NCI-H1092 treated with DMSO at 0.1 percent for 48 hours (cell line): ENCODE data around the gene SORCS2.
A peak's percentile ranks its signal among the peaks of the same experiment; 100 is the strongest.

Experiments used
- DNase-seq: peaks from one replicate; lab custom pipeline; 2025; lab: John Stamatoyannopoulos, UW

SORCS2 gene

GRCh38 chr4:7304436-7304835 lies 112.1 kb downstream of the SORCS2 start:
- DNase-seq: no peak

GRCh38 chr4:7306021-7306965 lies 114.0 kb downstream of the SORCS2 start:
- no peak for DNase-seq

DNA sequence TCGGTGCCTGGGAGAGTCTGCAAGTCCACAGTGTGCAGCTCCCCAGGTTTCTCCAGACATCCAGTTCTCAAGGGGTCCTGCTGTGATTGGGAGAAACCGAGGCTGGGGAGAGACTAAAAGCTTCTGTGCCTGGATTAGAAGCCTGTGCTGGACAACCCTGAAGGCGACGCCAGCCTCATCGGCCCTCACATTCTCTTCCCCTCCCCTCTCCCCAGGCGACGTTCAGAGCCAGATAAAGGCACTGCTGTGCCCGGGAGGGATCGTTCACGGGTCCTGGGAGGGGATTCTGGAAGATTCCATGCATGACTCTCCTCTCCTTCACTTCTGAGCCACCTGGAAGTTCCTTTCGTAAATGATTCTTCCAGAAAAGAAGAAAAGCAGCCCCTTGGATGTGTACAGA lies 114.6 kb downstream of the SORCS2 start:
- no peak for DNase-seq

GRCh38 chr4:7307394-7308099 lies 115.2 kb downstream of the SORCS2 start:
- DNase-seq: no peak

DNA sequence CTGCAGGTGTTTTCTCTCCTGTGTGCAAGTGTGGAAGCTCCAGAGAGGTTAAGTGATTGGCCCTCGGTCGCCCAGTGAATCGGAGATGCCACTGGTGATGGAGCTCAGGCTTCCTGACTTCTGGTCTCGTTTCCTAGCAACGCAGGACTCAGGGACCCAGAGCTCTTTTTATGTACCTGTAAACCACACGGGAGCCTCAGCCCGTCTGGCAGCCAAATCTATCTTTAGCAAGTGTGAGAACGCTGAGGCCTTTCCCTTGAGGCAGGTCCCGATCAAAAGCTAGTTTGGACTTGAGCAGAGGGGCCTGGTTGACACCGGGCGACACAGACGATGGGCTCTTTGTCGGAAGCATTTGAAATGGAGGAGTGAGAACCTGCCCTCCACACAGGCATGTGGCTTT lies 116.8 kb downstream of the SORCS2 start:
- no peak for DNase-seq

- DNase-seq: no peak
Measured at GRCh38 chr4:7309636-7310390, 117.5 kb downstream of the SORCS2 start.

- no peak for DNase-seq
Measured at GRCh38 chr4:7310451-7310850, 118.1 kb downstream of the SORCS2 start.

- no peak for DNase-seq
Measured at GRCh38 chr4:7311205-7311604, 118.9 kb downstream of the SORCS2 start.

DNA sequence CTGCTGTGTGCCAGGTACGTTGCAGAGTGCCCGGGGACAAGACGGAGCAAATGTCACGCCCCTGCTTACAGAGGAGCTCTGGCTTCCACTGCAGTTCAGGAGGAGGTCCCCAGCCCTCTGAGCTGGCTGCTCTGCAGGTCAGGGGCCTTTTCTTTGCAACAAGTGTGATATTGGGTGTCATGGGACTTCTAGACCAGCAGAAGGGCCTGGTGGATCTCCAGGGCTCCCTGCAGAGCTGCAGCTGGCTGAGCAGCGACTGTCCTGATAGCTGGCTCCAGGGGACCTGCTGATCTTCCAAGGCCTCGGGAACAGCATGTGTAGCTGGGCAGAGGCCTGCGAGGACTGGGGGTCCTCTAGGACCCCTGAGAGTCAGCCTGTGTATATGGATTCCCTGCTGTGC lies 120.4 kb downstream of the SORCS2 start:
- no peak for DNase-seq

DNA sequence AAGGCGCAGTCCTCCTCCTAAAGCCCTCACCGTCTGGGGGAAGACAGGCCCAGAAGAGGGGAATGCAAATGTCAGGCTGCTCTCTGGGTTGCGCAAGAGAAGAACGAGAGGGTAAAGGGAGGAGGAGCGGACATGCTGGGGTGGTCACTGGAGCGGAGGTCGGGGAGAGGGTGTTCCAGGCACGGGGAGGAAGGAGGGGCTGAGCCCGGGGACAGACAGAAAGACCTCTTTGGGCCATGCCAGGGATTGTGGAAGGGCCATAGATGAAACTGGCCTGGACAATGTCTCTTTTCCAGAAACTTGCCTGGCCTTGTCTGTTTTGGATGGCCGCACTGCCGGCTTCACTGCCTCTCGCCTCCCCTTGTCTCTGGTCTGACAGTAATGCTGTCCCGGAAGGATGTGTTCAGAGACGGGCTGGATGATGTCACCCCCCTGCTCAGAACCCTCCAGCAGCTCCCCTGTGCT lies 121.0 kb downstream of the SORCS2 start:
- DNase-seq: no peak

DNA sequence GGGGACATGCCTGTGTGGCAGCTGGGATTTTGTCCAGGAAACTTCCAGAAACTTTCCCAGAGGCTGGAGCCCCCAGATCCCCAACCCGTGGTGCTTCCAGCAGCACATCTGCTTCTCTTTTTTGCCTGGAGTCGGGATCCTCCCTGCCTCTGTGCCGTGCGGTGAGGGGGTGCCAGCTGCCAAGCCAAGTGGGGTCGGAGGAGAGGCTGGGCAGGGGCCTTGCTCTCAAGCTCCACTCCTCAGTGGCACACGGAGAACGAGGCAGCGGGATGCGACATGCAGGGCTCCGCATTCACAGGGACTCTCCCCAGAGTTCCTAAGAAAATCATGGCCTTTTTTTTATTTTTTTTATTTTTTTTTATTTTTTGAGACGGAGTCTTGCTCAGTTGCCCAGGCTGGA lies 121.7 kb downstream of the SORCS2 start:
- no peak for DNase-seq

- DNase-seq: no peak
Measured at GRCh38 chr4:7315286-7315685, 122.9 kb downstream of the SORCS2 start.

GRCh38 chr4:7315935-7316334 lies 123.6 kb downstream of the SORCS2 start:
- DNase-seq: no peak

- DNase-seq: no peak
Measured at GRCh38 chr4:7319024-7319423, 126.7 kb downstream of the SORCS2 start.

DNA sequence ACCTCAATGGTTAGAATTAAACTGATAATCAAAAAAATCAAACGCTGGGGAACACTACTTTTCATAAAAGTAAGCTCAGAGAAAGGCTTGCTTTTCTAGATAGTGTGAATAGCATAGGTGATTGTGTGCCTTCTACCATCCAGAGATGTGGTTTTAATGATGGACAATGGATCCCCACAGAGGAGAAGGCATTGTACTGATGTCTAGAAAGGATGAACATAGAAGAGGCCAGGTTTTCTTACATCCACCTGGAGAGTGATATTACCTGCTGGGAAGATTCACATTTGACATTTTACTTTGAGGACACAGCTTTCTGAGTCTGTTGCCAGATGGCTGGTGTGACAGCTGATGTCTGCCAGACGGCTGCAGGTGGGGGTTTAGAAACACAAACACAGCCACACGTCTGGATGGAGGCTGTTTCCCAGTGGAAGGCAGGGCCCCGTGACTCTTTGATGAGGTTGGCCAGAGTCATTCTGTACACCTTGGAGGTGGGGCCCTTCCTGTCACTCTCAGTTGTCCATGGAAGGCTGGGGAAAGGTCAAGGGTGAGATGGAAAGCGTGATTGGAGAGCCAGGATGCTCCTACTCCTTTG lies 128.0 kb downstream of the SORCS2 start:
- DNase-seq: no peak

DNA sequence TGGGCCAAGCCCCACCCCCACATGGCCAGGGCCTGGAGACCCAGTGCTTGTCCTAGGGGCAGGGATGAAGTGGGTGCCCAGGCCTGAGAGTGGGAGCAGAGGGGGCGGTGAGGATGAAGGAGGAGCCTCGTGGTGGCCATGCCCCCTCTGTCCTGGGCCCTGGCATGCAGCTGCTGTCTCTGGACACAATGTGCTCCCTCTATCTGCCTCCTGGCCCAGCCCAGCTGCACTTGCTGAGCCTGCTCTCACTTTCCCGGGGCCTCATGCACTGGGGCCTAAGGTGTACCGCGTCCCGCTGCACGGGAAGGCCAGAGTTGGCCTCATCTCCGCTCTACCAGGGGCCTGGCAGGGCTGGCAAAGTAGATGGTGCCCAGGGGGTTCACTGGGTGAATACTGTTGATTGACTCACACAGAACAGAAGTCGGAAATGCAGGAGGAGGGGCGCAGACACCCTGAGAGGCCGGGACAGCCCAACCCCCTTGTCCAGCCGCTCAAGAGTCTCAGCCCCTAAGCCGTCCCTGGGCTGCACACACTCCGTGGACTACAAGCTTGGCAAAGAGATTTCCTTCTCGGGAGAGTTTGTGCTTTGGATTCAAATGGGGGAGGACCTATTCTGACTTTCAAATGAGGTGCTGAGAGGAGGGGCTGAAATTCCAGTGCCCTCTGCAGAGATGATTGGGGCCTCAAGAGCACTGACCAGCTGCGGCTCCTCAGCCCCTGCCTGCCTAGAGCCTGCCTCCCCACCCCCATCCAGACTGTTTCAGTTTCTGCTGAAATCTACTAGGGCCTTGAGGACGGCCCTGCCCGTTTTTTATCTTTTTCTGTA lies 130.0 kb downstream of the SORCS2 start:
- no peak for DNase-seq

GRCh38 chr4:7323461-7323871 lies 131.1 kb downstream of the SORCS2 start:
- no peak for DNase-seq

DNA sequence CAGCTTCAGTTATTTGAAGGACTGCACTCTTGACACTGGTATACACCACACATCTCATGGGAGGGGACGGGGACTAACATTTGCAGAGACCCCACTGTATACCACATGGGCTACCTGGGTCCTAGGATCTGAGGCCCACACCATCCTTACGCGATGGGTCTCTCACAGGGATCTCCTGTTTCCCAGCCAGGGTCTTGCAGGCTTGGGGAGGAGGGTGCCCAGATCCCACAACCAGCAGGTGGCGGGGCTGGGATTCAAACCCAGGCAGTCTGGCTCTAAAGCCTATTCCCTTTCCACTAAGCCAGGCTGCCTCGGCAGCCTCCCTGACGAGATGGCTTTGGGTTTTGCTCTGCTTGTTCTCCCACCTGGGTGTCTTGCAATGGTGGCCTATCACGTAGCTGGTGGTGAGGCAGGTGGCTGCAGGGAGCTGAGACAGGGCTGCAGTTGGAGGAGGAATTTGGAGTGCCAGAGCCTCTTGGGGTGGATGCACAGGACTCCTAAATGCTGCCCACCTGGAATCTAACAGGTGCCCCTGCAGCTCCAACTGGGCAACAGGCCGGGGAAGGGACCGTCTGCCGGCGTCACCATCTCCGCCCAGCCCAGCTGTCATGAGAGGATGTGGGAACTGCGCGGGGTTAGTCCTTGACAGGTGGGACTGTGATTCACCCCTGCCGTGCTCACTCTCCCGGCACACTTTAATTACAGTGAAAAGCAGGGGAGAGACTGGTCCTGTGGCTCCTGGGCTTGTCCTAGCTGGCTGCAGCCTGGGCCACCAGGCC lies 131.7 kb downstream of the SORCS2 start:
- DNase-seq: peak; percentile 88

DNA sequence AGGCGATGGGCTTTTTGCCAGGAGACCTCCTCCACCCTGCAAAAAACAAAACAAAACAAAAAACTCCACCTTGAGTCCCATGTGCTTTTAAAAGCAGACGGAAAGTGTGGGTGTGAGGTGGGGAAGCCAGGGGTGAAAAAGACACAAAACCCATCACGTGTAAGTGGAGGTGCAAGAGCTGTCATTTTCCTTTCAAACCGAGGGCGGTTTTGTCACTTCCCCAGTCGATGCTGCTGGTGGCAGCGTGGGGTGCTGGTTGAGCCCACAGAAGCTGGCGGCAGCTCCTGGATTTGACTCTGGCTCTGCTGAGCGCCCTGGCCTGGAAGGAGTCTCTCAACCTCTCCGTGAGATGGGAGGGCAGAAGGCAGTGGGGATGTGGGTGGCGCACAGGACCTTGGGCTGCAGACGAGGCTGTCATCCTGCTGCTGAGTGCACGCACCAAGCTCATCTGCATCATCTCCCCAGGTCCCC lies 132.3 kb downstream of the SORCS2 start:
- peak; percentile 88 for DNase-seq

DNA sequence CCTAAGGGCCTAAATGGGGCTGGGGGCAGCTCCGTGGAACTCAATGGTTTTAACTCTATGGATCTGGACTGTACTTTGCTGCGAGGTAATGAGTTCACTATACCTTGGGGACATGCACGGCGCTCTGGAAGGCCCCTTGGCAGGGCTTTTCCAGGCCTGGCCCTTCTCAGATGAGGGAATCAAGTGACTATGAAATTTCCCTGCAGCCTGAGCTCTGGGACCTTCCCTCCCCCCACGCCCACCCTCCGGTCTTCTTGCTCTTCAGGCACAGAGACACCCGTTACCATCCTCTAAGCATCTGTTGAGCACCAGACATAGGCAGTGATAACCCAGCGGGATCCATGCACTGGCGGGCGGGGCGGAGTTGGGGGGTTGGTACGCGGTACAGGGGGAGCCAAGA lies 133.2 kb downstream of the SORCS2 start:
- DNase-seq: no peak
